ENCODE measurements around the gene AGPAT2. TPM values are rescaled to one million over a fixed set of nuclear protein-coding genes. Genes with fewer than 3 reads are reported as not detected.
A peak's percentile ranks its signal among the peaks of the same experiment; 100 is the strongest.

The AGPAT2 gene
- total and polyA plus RNA-seq, 2 of the 4 experiments (the other 2 are of a cell fraction): 16.1 to 39.5 TPM

GRCh38 chr9:136726631-136727191, 39.5 kb upstream of the AGPAT2 start:
- H2BK20ac ChIP-seq (ENCODE audit: low read depth, low read length): no peak overlapping the region
- H2AFZ ChIP-seq (replicated peaks; ENCODE audit: low read length, poor library complexity): peak overlapping the region; percentile 2
- H3K4me1 ChIP-seq (ENCODE audit: control insufficient read depth, insufficient read depth, low read length): peaks cover 15% of the 10 kb centered on the region
- H2BK120ac ChIP-seq (ENCODE audit: low read depth, low read length): no peak overlapping the region
- H2AK9ac ChIP-seq (replicated peaks; ENCODE audit: low read depth, low read length, poor library complexity): peak overlapping the region; percentile 89
- H3K18ac ChIP-seq (ENCODE audit: low read depth, low read length): no peak overlapping the region
- ChIA-PET POLR2A (ENCODE audit: unreplicated experiment) (no interaction called here), CTCF (interaction anchor here (1.0 kb wide), 1 partner anchor 13 kb away, joined by 3 read pairs; no protein-coding TSS in a partner anchor)
- H2BK15ac ChIP-seq (ENCODE audit: low read depth, low read length): no peak overlapping the region
- TF ChIP-seq BHLHE40 (IDR thresholded peaks at IDR 0.05; ENCODE audit: low read depth, low read length): peak; percentile 43; the same call in 1 of the 2 replicates
- no peak for TF ChIP-seq MAFK (IDR thresholded peaks at IDR 0.05; ENCODE audit: low read depth, low read length)
- TF ChIP-seq, protein P1, sequence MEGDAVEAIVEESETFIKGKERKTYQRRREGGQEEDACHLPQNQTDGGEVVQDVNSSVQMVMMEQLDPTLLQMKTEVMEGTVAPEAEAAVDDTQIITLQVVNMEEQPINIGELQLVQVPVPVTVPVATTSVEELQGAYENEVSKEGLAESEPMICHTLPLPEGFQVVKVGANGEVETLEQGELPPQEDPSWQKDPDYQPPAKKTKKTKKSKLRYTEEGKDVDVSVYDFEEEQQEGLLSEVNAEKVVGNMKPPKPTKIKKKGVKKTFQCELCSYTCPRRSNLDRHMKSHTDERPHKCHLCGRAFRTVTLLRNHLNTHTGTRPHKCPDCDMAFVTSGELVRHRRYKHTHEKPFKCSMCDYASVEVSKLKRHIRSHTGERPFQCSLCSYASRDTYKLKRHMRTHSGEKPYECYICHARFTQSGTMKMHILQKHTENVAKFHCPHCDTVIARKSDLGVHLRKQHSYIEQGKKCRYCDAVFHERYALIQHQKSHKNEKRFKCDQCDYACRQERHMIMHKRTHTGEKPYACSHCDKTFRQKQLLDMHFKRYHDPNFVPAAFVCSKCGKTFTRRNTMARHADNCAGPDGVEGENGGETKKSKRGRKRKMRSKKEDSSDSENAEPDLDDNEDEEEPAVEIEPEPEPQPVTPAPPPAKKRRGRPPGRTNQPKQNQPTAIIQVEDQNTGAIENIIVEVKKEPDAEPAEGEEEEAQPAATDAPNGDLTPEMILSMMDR (conservative IDR thresholded peaks at IDR 0.05; ENCODE audit: low read depth, low read length): peak; percentile 36
- no peak for ATAC-seq (ENCODE audit: low read depth)
- in situ Hi-C loops (cut with MboI; ENCODE audit: low sequenced_read_pairs) (no loop called here), dilution Hi-C loops (cut with HindIII; ENCODE audit: low sequenced_read_pairs, unreplicated experiment) (no loop called here), intact Hi-C loops (cut with micrococcal nuclease) (loop anchor here (1.0 kb wide), 1 partner anchor 30 kb away; no protein-coding TSS in a partner anchor)
- H3K14ac ChIP-seq (replicated peaks; ENCODE audit: low read depth, low read length): peak overlapping the region; percentile 95
- no peak overlapping the region for H3K56ac ChIP-seq (ENCODE audit: extremely low read depth, insufficient read depth, low read length)
- no peaks in the 10 kb centered on the region for H3K9me3 ChIP-seq (ENCODE audit: control insufficient read depth, insufficient read depth, low read length)
- no peaks in the 10 kb centered on the region for H3K27me3 ChIP-seq (ENCODE audit: control insufficient read depth, insufficient read depth, low read length)
- no peak overlapping the region for H3K4ac ChIP-seq (ENCODE audit: low read depth, low read length)
- H3K79me1 ChIP-seq (ENCODE audit: low read depth in 1 of 2, low read length in 2 of 2): peaks cover 22 to 81% of the 10 kb centered on the region in 2 experiments
- peak overlapping the region; percentile 98 for H3K4me3 ChIP-seq (ENCODE audit: insufficient read depth, low read depth, low read length)
- H2BK5ac ChIP-seq (ENCODE audit: low read depth, low read length, poor library complexity, severe bottlenecking): no peak overlapping the region
- H4K91ac ChIP-seq (ENCODE audit: insufficient read depth, low read depth, low read length): no peak overlapping the region
- H2AK5ac ChIP-seq (ENCODE audit: low read depth, low read length): peak overlapping the region; percentile 9; the same call in 1 of the 2 replicates
- peak overlapping the region; percentile 54; the same call in 1 of the 2 replicates for H3K23ac ChIP-seq (ENCODE audit: low read depth, low read length)
- H4K20me1 ChIP-seq (ENCODE audit: insufficient read depth, low read length): peaks cover 62% of the 10 kb centered on the region
- DNase-seq: peak; percentile 31
- no peak overlapping the region for H4K5ac ChIP-seq (ENCODE audit: low read depth, low read length)
- 10% methylated on average over 2 of the region's 18 CpGs; no CpG with 5 or more reads in 1 of the 2 experiments for WGBS, 2 experiments (ENCODE audit: extremely low coverage in 2 of 2, insufficient read length in 1 of 2)
- H3K27ac ChIP-seq (ENCODE audit: insufficient read depth, low read length): 0 out of 2 replicates have a peak overlapping the region, but pooled peaks have one; percentile 19
- peak overlapping the region; percentile 90; the same call in 1 of the 2 replicates for H3K9ac ChIP-seq (ENCODE audit: low read depth, low read length)
- peaks cover 15% of the 10 kb centered on the region for H3K9me1 ChIP-seq (ENCODE audit: insufficient read depth, low read length)
- peak overlapping the region; percentile 93 for H3K4me2 ChIP-seq (ENCODE audit: low read depth, low read length)
- no TSS peak for BruUV-seq (replicated peaks)
- H4K8ac ChIP-seq (ENCODE audit: low read depth in 2 of 2, low read length in 2 of 2): no peak overlapping the region
- peaks cover 43% of the 10 kb centered on the region for H3K36me3 ChIP-seq (ENCODE audit: control insufficient read depth, insufficient read depth, low read length)

All from IMR-90 (cell line).